GM21825 (cell line): ENCODE measurements around the gene CPZ.
"Not testable (repeated sequence)": the region's sequence is repeated elsewhere in the genome, so short reads cannot be mapped to it uniquely, and the experiment has no call there.

Source experiments
- ATAC-seq: cut with Tn5 transposase; IDR thresholded peaks from one replicate; pipeline ENCODE4 v1.9.1; 2021; ENCODE audit warnings: mild to moderate bottlenecking, moderate library complexity; ENCODE audit not compliant: unreplicated experiment

CPZ gene

DNA sequence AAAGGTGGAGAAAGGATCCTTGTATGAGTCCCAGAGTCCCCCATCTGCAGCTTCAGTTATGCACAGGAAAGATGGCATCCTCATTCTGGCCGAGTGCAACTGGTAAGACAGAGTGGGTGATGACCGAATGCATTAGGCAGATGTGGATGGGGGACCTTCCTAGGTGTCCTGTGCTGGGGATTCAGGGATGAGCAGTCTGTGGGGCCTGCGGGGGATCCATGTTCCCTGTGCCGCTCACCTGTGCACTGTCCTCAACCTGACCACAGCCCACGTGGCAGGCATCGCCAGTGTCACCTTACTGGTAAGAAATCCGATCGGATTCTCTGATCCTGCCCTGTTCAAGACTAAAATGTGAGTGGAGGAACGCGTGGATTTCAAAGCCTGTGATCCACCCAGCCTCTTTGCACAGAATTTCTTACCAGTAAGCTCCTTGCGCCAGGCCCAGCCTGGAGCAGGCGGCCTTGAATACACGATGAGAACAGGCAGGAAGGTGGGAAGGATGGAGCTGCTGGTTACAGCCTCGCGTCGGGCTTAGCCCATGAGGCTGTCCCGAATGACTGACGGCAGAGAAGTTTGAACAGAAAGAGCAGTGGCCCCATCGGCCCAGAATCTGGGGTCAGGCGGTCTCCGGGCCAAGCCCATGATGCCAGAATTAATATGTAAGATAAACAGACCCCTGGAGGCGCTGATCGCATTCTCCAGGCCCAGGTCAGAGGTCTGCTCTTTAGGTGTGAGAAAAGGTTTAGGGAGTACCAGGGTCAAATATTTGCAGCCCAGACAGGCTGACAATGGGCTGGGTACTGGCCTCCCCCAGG lies 56.5 kb downstream of the CPZ start:
- ATAC-seq = no peak

DNA sequence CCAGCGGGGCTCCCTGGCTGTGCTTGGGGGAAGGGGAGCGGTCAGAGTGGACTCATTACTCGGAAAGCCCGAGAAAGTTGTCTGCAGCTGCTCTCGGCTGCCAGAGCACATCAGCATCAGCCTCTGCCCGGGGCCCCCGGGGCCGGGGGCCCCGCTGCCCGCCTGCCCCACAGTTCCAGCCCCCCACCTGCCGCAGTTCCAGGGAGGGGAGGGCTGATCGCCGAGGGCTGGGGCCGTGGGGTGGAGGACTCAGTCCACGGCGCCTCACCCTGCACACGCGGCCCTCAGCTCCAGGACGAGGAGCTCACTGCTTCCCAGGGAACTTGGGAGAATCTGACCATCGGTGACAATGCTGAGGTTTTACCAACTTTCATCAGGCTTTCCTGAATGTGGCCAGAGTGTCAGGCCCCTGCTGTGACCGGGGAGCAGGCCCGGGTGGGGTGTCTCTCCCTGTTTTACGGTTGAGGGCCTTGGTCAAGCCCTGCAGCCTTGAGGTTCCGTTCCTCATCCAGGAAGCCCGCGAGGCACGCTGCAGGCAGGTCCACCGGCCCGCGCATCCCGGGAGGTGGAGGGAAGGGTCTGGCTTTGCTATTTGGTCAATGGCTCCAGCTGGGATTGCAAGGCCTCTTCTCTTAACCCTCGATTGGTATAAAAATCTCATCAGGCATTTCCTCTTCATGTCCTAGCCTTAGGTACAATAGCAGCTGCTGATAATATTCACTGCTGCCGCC lies 57.2 kb downstream of the CPZ start:
- ATAC-seq = no peak

DNA sequence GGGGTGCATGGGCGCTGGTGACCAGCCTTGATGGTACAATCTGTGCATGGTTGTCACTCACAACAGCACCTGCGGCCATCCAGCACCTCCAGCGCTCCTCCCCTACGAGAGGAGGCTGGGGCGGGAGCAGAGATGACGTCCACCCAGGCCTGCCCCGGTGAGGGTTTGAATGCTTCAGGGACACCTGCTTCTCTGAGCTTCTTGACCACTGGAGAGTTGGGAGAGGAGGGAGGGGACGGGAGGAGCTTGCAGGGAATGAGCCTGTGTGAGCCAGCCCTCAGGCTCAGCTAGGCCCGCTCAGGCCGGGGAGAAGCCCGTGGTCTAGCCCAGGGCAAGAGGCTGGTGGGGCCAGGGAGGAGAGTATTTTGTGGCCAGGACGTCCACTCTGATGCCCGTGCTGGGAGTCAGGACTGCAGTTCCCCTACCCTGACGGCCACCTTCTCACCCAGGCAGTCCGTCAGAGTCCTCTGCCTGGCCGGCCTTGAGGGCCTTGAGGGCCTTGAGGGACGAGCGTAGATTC lies 59.2 kb downstream of the CPZ start:
- no peak for ATAC-seq

DNA sequence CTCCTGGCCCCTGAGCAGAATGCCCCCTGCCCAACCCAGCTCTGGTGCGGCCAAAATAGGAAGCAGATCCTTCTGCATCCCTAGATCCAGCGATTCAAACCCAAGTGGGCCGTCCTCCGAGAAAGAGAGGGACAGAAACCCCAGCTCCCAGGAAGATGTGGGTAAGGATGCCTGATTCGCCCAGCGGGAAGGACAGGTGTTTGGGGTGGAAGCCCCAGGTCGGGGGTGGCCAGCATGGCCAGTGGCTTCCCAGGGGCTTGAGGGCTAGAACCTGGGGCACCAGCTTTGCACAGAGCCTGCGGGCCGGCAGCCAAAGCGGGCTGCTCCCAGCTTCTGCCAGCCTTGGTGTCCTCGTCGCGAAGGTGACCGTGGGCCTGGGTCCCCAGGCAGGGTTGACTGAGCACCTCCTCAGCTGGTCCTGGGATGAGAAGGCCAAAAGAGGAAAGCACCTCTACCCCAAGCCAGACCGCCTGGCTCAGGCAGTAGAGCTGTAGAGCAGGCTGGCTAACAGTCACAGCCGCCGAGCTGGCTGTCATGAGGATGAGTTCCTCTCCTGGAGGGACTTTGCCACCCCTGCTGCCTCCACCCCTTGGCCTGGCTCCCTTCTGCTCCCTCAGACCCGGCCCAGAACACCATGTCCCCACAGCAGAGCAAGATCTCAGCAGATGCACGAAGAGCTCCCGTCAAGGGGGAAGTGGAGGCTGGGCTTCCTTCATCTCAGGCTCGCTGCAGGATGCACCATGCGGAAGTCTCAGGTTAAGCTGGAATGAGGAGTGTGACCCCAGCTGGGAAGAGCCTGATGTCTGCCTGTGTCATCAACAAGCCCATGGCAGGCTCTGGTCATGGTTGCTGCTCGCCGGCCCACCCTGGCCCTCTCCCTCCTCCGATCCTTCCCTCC lies 59.9 kb downstream of the CPZ start:
- no peak for ATAC-seq

DNA sequence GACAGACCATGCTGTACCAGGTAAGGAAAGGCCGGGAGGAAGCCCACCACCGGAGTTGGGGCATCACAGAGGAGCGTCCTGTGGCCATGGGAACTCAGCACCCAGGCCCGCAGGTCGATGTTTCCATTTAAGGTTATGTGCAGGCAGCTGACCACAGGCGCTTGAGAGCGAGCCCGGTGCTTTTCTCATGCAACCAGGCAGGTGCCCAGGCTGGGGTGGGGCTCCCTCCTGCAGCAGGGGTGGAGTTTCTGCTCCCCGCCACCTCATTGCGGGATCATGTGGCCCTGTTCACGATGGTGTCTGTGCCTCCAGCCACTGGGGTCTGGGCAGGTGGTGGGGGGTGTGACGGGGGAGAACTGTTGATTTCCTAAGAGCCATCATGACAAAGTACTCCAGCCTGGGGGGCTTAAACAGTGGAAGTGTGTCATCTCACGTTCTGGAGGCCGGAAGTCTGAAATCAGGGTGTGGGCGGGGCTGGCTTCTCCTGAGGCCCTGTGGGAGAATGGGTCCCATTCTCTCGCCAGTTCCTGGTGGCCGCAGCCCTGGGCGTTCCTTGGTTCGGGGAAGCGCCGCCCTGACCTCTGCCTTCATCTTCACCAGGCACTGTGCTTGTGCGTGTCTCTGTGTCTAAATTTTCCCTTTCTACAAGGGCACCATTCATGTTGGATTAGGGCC lies 60.9 kb downstream of the CPZ start:
- no peak for ATAC-seq

DNA sequence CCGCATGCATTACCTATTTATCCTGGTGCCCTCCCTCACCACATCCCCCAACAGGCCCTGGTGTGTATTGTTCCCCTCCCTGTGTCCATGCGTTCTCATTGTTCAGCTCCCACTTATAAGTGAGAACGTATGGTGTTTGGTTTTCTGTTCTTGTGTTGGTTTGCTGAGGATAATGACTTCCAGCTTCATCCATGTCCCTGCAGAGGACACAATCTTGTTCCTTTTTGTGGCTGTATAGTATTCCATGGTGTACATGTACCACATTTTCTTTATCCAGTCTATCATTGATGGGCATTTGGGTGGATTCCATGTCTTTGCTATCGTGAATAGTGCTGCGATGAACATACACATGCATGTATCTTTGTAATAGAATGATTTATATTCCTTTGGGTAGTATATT lies 61.6 kb downstream of the CPZ start:
- not testable (repeated sequence) for ATAC-seq

DNA sequence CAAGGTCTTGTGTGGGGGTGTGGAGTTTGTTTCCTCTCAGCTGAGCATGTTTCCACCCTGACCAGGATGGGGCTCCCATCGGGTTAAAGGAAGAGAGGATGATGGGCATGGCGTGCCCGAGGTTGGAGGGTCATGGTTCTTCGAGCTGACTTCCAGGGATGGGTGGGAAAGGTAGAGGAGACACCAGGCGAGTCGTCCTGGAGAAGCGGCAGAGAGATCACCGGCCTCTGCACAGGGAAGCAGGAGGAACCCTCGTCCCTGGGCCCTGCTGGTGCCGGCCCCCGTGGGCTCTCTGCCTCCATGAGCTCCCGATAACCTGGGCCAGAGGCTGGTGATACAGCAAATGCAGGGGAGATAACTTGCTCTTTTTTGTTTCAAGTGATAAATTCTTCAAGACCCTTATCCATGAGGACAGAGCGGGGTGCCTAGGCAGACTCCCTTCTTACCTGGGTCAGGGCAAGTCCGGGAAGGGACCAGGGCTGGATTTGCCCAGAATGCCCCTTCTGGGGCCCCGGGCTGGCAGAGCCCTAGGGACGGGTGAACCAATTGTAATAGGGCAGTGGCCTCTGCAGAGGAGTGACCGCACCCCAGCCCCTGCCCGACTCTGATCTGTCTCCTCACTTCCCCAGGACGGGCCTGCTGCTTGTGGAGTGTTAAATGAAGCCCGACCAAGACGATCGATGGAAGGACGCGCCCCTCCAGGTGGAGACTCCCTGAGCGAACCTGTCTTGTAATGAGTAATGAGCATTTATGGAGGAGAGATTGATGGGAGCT lies 63.0 kb downstream of the CPZ start:
- ATAC-seq = no peak

DNA sequence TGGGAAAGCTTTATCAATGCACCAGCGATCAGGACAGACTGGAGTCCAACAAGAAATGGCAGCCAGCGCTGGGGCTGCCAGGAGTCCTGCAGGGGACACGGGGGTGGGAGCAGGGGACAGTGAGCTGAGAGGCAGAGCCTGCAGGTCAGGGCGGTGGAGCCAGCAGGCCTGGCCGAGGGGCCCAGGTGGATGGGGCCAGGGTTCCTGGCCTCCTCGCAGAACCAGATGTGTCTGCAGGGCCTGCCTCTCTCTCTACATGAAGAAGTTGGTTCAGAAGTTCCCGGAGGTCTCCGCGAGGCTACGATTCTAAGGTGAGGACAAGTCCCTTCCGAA lies 63.6 kb downstream of the CPZ start:
- ATAC-seq = no peak

DNA sequence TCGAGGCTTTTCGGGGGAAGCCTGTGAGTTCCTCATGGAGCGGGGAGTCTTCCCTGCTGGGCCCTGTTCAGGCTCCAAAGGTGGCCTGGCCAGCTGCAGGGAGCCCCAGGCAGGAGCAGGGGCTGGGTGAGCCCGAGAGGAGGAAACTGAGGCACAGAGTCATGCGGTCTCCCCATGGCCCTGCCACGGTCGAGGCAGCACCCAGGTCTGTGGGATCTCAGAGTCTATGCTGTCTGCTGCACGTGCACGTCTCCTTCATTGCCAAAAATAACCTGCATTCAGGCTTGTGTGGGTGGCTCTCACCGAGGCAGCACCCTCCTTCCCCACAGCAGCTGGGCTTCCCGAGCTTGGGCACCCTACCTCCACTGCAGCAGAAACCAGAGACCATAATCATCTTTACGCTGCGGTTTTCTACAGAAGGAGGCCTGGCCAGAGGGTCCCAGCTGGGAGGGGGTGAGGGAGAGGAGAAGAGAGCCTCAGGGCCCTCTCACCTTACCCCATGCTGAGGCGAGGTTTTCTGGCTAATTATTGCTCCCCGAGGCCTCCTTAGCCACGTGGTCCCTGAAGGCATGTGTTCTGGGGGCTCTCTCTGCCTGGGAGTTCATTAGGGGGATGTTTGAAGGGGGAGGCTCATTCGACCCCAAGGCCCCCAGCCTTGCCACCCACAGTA lies 64.3 kb downstream of the CPZ start:
- no peak for ATAC-seq

DNA sequence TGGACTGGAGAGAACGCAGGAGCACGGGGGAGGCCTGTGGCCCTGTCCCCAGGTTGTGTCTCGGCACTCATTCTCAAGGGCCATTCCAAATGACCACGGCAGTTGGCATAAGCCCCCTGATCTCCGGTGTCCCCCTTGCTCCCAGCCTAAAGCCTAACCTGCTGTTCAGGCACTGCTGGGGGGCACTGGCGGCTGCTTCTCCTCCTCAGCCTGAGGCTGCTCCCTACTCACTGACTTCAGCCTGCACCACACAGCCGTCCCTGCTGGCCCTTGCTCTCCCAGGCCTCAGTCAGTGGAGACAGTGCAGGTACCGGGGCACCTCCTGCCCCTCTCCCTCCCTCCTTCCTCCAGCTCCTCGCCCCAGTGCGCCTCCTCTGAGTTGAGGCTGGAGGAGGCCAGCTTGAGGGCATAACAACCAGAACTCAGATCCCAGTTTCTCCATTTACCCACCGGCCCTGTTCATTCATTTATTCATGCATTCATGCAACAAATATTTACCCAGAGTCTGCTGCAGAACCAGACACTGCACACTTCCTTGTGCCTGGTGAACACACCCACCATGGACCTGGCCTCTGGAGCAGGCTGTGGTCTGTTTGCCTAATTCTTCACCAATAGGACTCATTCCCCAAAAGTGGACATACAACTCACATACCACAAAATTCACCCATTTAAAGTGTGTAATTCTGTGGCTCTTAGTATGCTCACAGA lies 65.0 kb downstream of the CPZ start:
- ATAC-seq = no peak

DNA sequence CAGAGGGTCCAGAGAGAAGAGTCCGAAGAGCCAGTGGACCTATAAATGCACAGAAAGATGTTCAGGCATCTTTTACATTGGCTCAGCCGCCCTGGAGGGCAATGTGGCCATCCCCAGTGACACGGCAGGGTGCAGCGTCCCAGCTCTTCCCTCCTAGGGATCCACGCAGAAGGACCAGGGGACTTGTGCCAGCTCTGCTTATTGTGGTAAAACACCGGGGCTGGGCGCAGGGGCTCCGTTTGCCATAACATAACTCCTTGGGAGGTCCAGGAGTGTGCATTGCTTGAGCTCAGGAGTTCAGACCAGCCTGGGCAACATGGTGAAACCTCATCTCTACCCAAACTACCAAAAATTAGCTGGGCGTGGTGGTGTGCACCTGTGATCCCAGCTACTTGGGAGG lies 70.2 kb downstream of the CPZ start:
- no peak for ATAC-seq

DNA sequence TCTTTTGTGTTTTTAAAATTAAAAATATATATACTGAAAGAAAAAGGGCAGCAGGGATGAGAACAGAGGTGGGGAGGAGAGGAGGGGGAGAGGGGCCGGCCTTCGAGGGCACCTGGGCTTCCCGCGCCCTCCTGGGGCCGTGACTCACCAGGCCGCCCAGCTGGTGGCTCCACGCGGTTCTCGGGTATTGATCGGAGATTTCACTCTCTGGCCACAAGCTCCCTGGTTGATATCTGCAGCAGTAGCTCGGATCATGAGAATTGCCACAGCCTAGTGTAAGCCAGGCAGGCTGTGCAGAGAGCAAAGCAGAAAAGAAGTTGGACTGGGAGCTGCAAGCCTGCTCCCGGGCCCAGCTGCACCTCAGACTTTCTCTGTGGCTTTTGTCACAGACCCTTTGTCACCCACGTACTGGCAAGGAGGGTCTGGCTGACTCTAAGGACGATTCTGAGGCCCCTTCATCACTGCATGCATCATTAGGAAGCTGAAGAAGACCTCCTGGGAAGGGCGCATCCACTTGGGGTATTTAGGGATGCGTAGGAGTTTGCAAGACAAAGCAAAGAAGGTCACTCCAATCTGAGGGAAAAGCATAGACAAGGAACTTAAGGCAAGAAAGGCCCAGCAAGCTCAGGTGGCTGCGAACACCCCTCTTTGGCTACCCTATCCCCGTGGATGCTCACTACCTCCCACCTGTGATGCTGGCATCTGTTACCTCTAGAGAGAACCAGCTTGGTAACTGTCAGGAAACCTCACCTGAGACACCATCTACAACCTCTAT lies 71.7 kb downstream of the CPZ start:
- no peak for ATAC-seq

DNA sequence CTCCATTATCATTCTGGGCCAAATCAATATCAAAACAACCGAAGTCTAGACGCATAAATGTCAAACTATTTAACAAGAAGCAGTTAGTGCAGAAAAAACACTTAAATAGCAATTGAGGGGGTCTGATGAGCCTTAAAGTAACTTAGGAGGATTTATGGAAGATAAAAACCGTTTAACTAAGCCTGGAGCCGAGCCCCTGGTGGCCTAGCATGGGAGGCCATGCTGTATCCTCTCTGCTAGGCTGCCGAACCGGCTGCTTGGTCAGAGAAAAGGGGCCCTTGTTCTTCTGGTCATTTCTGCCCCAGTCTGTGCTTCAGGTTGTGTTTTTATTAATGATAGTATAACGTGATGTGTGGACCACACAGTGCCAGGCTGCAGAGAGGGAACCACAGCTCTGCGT lies 72.4 kb downstream of the CPZ start:
- ATAC-seq = no peak

DNA sequence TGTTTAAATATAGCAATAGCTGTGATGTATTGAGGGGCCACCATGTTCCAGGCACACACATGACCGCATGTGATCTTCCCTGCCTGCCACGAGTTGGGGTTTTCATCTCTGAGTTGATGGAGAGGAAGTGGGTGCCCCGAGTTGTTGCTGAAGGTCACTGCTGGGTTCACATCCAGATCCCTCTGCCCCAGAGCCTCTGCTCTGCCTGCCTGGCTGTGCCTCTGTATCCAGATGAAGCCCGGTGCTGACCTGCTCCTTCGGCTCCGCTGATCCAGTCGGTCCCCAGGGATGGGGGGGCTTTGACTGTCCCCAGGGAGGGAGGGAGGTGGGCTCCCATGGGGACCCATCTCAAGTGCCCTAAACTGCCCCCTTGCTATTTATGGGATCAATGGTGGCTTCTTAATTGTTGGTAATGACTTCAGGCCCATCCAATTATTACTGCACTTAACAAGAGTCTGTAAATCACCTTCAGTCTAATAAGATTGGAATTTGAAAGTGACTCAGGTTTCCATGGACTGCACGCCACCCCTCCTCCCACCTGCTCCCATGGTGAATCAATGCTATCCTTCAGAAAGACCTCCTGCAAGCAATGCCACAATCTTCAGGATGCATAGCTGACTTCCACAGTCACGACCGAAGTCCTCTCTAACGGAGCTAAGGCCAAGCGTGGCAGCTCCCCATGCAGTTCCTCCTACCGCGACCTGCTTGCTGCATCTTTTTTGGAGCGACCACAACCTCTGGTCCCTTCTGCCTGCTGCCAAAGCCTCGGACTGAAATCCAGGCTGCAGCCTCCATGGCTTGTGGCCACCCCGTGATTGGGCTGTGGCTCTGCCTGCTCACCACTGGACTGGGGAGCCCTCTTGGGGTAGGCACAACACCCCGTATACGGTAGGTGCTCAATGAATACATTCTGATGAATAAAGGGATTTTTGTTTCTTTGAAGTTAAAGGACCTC lies 73.1 kb downstream of the CPZ start:
- ATAC-seq = no peak

DNA sequence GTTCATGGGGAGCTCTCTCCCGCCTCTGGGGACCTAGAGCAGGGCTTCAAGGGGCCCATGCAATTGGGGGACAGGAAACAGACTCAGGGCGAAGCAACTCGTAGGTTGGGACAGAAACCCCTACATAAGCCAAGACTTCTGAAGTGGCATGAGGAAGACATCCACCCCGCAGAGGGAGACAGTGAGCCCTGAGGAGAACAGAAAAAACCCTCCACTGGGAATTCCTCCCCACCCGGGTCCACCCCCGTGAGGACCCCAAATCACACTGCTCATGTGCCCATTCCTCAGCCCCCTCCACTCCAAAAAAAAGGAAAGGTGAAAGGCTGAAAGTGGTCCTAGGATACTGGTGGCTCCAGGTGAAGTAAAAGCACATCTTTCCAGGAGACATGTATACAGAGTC lies 74.0 kb downstream of the CPZ start:
- no peak for ATAC-seq
